NCI-H345 (cell line): ENCODE data around the gene GALNT18.

ENCODE experiments used
- DNase-seq: peaks from one replicate; lab custom pipeline; 2025; lab: John Stamatoyannopoulos, UW

The GALNT18 gene

DNA sequence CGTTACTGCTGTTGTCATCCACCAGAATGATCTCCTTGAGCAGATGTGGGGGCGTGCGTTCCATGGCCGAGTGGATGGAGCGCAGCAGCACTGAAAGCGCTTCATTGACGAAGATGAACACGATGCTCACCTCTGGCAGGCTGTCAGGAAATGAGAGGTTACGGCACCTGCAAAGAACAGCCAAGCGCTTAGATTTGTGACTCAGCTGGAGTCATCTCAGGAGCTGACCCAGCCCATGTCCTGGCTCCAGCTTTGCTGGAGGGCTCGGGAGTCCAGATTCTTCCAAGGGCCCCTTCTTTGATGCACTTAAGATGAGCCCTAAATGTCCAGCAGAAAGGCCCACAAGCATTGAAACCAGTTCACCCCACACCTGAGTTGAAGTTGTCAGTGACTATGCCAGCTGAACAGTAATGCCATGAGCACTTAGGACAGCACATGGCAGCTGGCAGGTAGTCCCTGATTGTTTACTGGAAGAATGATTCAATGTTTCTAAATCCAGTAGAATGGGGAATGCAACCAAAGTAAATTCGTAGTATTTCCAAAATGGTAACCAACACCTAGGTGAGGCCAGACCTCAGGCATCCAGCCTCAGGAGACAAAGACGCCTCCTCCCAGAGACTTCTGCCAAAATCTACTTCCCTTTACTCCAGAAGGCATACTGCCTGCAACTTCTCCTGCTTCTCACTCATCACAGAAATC is 189.0 kb downstream of the GALNT18 start:
- DNase-seq, result no peak

DNA sequence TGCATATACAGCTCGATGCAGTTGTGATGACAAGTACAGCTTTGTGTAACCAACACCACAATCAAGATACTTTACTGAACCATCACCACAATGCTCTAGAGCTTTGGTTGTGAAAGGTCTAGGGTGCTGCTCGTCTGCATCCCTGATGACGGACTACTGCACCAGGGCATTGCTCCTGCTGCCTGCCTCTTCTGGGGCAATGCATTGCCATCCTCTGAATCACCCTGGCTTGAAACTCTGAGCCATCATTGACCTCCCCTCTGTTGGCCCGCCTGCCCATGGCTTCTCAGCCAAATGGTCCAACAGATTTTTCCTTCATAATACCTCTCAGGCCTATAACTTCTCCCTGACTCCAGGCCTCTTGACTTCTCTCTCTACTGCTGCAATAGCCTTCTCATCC is 191.4 kb downstream of the GALNT18 start:
- no peak for DNase-seq

DNA sequence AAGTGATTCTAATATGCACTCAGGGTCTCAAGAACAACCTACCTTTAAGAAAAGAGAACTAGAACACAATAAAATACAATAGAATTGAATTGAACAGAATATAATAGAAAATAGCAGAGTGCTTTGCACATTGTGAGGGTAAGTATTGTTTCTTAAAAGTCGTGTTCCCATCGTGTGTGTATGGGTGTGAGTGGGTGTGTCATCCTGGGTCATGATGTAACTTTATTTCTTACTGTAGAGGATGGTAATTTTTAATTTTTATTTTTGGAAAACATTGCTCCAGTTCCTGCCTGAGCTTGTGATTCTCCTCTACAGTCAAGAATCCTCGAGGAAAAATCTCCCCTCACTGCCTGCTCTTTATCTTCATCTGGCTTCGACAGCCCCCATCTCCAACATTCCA is 193.1 kb downstream of the GALNT18 start:
- no peak for DNase-seq

DNA sequence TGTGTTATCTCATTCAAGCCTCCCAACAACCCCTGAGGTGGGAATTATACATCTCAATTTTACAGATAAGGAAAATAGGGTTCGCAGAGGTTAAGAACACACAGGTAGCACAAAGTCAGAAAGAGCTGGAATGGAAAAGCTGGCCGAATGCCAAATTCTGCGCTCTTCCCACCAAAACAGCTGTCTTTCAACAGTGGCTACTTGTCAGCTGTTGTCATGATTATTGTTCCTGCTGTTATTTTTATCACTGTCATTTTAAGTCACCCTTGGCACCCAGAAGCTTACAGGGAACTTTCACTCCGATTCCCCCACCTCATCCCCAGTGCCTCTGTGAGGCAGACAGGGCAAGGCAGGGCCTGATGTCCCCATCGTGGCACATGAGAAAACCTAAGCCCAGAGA is 194.3 kb downstream of the GALNT18 start:
- peak; percentile 74 for DNase-seq

DNA sequence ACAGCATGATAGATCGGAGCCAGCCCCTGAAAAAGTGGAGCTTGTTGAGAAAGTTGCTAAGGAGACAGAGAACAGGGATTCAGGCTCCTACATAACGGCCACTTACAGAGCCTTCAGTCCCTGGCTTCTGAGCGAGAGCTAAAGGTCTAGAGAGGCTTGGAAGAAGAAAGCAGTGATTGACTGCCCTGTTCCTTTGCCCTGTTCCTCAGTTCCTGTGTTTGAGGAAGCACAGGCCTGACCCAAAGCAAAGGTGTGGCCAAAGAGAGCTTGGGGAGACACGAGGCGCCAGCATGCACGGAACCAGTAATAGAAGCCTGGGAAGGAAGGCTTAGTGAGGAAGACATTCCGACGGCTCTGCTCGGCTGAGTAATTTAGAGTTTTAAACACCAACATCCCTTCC is 194.7 kb downstream of the GALNT18 start:
- no peak for DNase-seq

DNA sequence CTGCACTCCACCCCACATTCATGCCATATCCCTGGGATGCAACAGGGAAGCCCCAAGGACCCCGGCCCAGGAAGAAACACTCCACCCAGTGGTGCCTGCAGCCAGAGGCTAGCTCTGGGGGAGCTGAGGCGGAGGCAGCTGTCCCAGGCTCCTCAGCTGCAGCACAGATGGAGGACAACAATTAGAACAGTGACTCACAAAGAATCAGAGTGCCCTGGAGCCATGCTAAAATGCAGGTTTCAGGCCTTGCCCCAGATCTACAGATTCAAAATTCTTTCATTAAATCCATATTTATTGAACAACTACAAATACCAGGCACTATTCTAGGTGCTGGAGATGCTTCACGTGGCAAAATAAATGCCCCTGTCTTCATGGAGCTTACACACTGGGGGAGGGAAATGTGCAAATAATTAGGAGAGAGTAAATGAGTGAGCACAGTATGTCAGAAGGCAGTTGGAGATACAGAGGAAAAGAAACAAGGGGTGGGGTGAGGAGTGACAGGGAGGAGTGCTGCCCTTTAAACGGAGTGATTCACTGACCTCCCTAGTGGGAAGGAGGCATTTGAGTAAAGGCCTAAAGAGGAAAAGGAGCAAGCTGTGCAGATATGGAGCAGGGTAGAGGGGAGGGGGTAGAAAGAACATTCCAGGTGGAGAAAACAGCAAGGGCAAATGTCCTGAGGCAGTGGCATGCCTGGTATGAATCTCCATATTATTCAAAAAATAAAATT is 195.4 kb downstream of the GALNT18 start:
- DNase-seq, result no peak

DNA sequence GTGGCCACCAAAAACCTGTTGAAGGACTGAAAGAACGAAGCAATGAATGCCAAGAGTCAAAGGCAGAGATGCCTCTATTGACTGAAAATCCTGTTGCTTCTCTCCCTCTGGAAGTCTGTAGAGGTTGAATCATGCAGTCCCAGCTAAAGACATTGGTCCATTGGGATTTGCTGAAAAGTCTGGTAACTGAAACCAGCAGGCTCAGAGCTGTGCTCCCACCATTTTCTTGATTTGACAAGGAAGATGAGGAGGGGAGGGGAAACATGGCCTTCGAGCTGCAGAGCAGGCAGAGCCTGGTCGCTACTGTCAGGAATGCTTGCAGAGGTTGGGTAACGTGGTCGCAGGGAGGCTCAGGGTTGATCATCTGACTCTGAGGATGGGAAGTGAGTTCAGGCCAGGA is 196.0 kb downstream of the GALNT18 start:
- DNase-seq, result no peak

DNA sequence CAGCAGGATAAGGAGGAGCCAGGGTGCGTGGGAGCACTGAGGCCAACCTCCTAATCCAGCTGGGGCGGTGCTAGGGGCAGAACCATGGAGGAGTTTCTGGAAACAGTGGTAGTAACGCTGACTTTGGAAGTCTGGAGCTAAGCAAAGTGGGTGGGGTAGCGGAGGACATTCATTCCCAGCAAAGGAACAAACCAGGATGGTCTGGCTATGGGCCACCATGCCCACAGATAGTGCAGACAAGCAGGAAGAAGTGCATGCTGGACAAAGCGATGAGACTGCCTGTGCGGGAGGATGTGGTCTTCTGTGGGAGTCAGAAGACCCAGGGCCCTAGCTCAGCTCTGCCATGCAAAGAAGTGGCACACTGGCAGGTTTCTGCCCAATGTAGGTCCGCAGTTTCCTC is 197.1 kb downstream of the GALNT18 start:
- no peak for DNase-seq

DNA sequence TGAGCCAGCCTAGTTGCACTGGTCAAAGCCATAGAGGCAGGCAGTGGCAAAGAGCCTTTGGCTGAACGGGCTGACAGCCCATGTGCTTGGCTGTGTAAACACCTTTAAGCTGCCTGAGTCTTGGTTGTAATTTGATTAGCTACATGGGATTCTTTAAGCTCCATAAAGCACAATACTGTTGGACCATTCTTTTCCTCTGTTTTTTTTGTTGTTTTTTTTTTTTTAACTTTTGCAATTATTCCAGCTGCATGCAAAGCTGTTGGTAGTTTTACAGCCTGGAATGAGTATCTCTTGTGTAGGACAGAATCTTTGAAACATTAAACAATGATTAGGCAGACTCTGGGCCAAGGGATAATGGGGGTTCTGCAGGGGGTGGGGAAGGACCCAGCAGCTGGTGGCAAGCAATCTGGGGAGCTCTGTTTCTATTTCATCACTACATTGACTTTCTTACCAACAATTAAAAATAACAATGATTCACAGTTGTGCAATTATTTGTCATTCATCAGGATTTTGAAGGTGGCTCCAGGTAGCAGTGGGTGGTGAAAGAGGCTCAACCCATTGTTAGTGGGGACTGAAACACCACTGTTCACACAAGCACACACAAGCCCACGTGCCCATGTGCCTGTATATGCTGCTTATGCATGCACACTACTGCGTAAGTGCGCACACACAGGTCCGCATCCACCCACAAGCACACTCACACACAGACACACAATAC is 199.2 kb downstream of the GALNT18 start:
- peak; percentile 42 for DNase-seq

DNA sequence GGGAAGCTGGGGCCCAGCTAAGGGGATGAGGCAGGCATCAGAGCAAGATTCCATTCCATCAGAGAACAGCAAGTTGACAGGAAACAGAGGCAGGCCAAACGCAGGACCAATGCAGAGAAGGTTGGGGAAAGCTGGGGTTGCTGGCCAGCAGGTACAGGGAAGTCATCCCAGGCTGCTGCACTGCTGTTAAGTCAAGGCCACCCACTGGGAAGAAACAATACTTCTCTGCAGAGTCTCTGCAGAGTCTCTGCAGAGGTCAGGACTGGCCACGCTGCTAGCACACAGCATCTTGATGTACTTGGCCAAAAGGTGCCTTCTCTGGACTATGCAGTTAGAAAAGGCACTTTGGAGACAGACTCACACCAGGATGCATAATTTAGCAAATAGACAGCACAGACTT is 200.3 kb downstream of the GALNT18 start:
- no peak for DNase-seq

DNA sequence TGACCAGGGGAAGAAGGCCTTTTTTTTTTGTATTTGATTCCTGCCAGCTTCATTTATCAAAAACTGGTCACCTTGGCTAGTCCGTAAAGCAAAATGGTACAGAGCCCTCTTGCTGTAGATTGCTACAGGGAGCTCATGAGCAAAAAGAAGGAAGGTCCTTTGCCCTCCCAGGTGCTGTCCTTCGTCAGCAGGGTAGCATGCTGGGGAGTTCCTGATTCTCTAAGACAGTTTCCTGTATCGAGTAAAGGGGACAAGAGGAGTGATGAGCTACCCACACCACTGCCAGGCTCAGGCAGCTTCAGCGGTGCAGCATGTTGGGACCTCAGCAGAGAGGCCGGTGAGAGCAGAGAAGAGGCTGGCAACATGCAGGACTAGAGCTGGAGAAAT is 200.9 kb downstream of the GALNT18 start:
- no peak for DNase-seq

DNA sequence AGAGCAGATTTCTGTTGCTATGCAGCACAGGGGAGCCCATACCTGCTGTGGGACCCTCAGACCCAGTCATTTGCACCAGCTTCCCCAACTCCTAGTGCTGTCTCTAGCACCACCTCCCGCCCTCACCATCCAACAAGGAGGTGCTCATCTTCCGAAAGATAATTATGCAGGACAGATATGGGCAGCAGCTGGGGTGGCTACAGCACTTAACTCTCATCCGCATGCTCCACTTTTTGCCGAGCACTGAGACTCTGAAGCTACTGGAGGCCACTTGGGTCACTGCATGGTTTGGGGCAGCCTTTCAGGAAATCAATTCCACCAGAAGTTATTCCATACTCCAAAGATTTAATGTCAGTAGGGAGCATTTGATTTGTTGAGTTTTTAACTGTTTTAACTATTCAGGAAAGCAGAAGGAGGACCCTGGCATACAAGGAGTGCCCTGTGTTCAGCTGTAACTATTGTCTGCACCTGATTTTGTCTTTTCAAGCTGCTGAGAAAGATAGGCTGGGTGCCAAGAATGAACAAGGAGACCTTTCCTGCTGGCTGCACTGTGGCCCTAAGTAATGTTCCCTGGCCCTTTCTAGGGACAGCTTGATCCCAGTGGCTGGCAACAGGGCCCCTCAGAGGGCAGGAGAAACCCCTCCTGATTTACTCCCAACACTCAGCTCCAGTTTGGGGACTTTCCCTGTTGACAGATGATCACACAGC is 201.5 kb downstream of the GALNT18 start:
- DNase-seq, result peak; percentile 20

DNA sequence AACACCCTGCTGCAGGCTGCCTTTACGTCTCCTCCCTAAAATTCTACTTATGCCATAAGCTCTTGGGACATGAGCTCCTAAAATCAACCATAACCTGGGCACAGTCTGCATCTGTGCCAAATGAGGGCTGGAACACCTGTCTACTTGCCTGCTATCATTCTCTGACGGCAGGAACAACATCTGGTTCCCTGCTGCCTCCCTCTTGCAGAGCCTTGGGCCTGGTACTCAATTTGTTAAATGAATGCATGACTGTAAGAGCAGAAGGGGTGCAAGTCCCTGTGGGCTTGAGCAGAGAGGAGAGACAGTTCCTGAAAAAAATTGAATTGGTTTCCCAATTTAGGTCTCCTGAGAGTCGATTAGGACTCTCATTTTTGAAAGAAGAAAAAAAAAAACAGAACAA is 202.1 kb downstream of the GALNT18 start:
- DNase-seq, result no peak

DNA sequence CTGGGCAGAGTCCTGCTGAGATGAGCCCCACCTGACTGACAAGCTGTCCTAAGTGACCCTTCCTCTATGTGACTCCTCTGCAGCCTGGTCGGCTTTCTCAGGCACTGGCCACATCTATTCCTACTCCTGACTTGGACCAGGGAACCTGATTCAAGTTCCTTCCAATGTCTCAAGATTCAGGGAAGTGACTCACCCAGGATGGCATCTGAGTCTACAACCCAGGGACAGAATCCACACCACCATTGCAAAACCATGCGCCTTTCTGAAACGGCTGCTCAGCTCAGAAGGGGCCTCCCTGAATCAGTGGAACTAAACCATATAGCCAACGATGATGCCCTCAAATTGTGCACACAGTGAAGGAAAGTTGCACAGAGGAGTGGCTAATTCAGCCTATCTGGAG is 204.9 kb downstream of the GALNT18 start:
- no peak for DNase-seq

DNA sequence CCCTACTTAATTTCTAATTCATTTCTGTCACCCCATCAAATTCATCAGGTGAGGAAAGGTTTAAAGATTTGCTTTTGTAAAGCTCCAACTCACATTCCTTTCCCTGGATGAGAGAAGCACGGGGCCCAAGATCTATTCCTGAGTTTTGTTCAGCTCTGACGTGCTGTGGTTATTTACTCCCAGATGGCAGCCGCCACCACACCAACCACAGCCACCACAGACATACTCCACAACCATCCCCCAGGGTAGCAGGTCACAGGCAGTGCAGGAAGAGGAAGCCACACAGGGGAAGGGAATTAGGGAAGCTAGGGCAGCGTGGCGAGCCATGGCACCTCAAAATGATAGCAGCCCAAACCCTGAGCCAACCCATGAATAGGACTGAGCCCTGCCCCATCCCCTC is 205.3 kb downstream of the GALNT18 start:
- DNase-seq, result no peak

DNA sequence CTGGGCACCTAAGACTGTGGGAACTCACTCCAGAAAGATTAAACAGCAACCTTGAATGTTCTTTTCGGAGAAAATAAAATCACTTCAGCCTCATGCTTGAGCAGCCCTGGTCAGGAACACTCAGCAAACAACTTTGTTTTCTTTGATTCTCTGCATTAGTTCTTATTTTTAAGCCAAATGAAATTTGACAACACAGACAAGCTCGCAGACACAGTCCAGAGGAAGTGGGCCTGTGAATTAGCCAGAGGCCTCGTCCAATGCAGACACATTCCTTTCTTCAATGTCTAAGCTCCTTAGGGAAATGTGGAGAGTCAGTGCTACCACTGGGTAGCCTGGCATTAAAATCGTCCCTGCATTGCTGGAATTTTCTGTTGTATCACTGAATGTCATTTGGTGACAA is 205.9 kb downstream of the GALNT18 start:
- no peak for DNase-seq

DNA sequence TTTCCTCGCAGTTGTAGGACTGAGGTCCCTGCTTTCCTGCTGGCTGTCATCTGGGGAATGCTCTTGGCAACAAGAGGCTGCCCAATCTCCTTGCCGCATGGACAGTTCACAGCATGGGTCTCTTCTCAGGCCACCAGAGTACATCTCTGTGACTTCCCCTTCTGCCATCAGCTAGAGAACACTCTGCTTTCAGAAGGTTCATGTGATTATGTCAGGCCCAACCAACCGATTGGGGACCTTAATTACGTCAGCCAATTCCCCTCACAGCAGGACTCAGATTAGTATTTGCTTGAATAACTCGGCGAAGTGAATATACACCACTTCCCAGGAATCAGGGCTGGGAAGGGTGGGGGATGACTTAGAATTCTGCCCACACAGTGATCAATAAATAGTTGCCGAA is 206.8 kb downstream of the GALNT18 start:
- DNase-seq, result no peak

DNA sequence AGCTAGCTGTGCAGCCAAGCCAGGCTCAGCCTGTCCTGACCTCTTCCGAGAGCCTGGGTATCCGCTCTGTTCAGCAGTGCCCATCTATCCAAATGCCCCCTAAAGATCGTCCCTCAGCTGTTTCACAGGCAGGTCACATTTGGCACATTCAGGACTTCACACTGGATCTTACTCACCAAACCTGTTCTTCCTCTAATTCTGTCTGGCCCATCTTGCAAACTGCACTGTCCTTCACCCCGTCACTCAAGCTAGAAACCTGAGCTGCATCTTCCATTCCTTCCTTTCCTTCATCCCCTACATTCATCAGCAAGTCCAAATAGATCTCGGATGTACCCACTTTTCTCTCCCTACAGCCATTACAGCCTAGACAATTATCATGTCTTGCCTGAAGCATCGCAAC is 208.0 kb downstream of the GALNT18 start:
- DNase-seq, result no peak

DNA sequence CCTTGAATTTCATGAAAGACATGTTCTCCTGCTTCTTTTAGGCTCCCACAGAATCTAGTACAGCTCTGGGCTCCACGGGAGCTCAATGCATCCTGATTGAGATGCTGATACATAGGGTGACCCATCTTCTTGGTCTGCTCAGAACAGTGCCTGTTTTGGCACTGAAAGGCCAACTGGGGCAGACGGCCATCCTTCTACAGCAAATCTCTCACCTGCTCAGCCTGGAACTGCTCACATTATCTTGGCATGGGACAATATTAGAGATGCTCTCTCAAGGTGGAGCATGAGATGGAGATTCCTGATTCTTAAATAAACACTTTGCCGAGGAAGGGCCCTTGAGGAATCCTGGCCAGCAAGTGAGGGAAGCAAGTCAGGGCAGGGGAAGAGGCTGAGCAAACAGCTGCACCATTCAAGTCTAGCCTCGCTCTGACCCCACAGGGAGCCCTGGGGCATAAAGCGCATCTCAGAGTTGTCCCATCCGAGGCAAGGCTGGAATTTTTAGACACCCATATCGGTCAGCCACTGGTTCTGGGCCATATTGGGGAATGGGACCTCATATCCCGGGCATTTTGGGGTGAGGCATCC is 210.3 kb downstream of the GALNT18 start:
- no peak for DNase-seq

DNA sequence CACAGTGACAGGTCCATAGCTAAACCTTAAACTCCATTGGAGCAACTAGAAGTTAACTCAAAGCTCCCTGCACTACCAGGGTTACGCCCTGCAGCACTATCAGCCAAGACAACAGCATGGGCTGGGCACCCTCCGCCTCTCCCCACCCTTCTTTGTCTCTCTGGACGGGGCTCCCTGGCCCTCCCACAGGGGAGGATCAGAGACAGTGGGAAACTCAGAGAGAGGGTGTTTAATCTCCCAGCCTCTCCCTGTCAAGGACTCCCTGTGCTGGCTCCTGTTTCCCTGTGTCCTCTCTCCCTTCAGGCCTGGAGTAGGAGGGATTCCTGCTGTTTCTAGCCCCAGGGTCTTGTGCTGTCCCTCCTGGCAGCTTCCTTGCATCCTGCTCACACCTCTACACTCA is 211.9 kb downstream of the GALNT18 start:
- DNase-seq, result peak; percentile 63

DNA sequence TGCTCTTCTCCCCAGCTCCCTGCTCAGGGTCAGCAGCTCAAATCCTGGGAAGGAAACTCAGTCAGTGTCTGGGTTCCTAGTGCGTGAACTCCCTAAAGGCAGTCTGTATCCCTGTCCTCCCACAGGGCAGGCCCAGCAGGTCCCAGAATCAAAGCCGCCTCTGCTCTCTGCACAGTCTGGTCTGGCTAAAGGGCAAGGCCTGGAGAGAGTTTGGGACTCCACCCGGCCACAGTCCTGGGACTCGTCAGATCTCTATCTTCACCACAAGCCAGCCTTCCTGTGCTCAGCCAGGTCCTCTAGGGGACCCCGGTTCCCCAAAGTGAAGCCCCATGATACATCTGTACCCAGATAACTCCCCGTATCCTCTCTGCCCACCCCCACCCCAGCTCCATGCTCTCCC is 212.6 kb downstream of the GALNT18 start:
- no peak for DNase-seq
